ENCODE measurements around the gene SEC22B.
"Not testable (repeated sequence)": the region's sequence is repeated elsewhere in the genome, so short reads cannot be mapped to it uniquely, and the experiment has no call there.

SEC22B gene

GRCh38 chr1:120116094-120116493 lies 60.2 kb downstream of the SEC22B start:
- not testable (repeated sequence) for DNase-seq (ENCODE audit: low read depth in 2 of 2)

- DNase-seq (ENCODE audit: low read depth in 2 of 2): not testable (repeated sequence)
These were observed 63.2 kb downstream of the SEC22B start for GRCh38 chr1:120113134-120113533.

GRCh38 chr1:120112212-120112611 lies 64.1 kb downstream of the SEC22B start:
- not testable (repeated sequence) for DNase-seq (ENCODE audit: low read depth in 2 of 2)

GRCh38 chr1:120111771-120112170 lies 64.5 kb downstream of the SEC22B start:
- DNase-seq (ENCODE audit: low read depth in 2 of 2): not testable (repeated sequence)

- DNase-seq (ENCODE audit: low read depth in 2 of 2): not testable (repeated sequence)
These were observed 65.3 kb downstream of the SEC22B start for GRCh38 chr1:120111008-120111407.

GRCh38 chr1:120109656-120110055 lies 66.7 kb downstream of the SEC22B start:
- DNase-seq (ENCODE audit: low read depth in 2 of 2): not testable (repeated sequence)

DNA sequence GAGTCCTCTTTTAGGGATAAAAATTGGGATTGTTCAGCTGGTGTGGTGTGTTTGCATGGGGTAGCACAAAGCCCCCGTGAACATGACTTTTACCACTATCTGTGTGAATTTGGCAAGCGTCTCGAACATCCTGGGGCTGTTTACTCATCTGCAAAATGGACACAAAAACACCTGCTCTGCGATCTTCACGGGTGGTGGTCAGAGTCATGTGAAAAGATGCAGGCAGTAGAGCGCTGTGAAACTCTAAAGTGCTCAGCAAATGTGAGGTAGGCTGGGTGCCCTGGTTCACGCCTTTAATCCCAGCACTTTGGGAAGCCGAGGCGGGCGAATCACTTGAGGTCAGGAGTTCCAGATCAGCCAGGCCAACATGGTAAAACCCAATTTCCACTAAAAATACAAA lies 67.1 kb downstream of the SEC22B start:
- DNase-seq (ENCODE audit: low read depth in 2 of 2): not testable (repeated sequence)

- DNase-seq (ENCODE audit: low read depth in 2 of 2): not testable (repeated sequence)
These were observed 71.0 kb downstream of the SEC22B start for GRCh38 chr1:120105288-120105687.

- DNase-seq (ENCODE audit: low read depth in 2 of 2): not testable (repeated sequence)
These were observed 72.6 kb downstream of the SEC22B start for GRCh38 chr1:120103768-120104167.

- DNase-seq (ENCODE audit: low read depth in 2 of 2): not testable (repeated sequence)
These were observed 74.7 kb downstream of the SEC22B start for GRCh38 chr1:120101593-120101992.

Data from stimulated activated CD8-positive, alpha-beta memory T cell treated with anti-CD3 and anti-CD28 coated beads, Interleukin-15, amount 100 ng/mL, for 4 hours (primary cell).